OCI-LY1 (cell line): ENCODE results near the gene OTOS.

ENCODE experiments used
- EZH2 ChIP-seq: fragments of 200-600 bp; sonication (generic), shearing (Covaris generic); IDR thresholded peaks from 2 replicates; pipeline ENCODE4 v1.8.0; 2017; ENCODE audit warnings: borderline replicate concordance, mixed run types, mild to moderate bottlenecking, antibody characterized with exemption, low read length, moderate library complexity, mixed read lengths
- TF ChIP-seq, protein P1 (sequence below): fragments of 200-600 bp; sonication (generic), shearing (Covaris generic); IDR thresholded peaks from 2 replicates; pipeline ENCODE4 v1.5.1; 2017; ENCODE audit warnings: mild to moderate bottlenecking, antibody characterized with exemption, low read length, moderate library complexity, mixed read lengths

DNA sequence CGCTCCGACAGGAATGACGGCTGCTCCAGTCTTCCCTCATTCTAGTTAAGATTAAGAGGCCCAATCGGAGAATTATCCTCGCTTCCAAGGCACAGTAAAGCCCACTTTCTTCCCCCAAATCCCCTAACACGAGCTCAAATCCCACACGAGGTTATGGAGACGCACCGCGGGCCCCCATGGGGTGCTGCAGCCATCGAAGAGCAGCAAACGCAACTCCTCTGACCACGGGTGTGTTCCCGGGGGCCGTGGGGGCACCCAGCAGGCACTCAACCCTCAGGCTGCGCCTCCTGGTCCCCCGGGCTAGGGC, 4.8 kb downstream of the OTOS start:
- TF ChIP-seq, protein P1, sequence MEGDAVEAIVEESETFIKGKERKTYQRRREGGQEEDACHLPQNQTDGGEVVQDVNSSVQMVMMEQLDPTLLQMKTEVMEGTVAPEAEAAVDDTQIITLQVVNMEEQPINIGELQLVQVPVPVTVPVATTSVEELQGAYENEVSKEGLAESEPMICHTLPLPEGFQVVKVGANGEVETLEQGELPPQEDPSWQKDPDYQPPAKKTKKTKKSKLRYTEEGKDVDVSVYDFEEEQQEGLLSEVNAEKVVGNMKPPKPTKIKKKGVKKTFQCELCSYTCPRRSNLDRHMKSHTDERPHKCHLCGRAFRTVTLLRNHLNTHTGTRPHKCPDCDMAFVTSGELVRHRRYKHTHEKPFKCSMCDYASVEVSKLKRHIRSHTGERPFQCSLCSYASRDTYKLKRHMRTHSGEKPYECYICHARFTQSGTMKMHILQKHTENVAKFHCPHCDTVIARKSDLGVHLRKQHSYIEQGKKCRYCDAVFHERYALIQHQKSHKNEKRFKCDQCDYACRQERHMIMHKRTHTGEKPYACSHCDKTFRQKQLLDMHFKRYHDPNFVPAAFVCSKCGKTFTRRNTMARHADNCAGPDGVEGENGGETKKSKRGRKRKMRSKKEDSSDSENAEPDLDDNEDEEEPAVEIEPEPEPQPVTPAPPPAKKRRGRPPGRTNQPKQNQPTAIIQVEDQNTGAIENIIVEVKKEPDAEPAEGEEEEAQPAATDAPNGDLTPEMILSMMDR = no peak
- no peak for TF ChIP-seq EZH2
